Eye (tissue), 1 donor: Measurements from ENCODE around the gene KRT84.
"Not testable (repeated sequence)": the region's sequence is repeated elsewhere in the genome, so short reads cannot be mapped to it uniquely, and the experiment has no call there.

ENCODE experiments used
- DNase-seq: peaks from one replicate; pipeline ENCODE4 v3.0.0-alpha.2; 2015

KRT84 gene

GRCh38 chr12:52359621-52360061 is 25.8 kb downstream of the KRT84 start:
- DNase-seq: no peak

GRCh38 chr12:52358575-52359350 is 26.7 kb downstream of the KRT84 start:
- DNase-seq: no peak

GRCh38 chr12:52356762-52357580 is 28.5 kb downstream of the KRT84 start:
- DNase-seq: no peak

GRCh38 chr12:52356031-52356761 is 29.3 kb downstream of the KRT84 start:
- DNase-seq: no peak

- DNase-seq: peak; percentile 32
These were observed 30.3 kb downstream of the KRT84 start for GRCh38 chr12:52355176-52355575.

- peak; percentile 36 for DNase-seq
These were observed 31.3 kb downstream of the KRT84 start for GRCh38 chr12:52354200-52354599.

GRCh38 chr12:52353766-52354165 is 31.7 kb downstream of the KRT84 start:
- no peak for DNase-seq

GRCh38 chr12:52352951-52353350 is 32.5 kb downstream of the KRT84 start:
- DNase-seq: no peak

GRCh38 chr12:52351196-52352059 is 34.0 kb downstream of the KRT84 start:
- DNase-seq: no peak

GRCh38 chr12:52350786-52351185 is 34.7 kb downstream of the KRT84 start:
- DNase-seq: no peak

- no peak for DNase-seq
These were observed 35.3 kb downstream of the KRT84 start for GRCh38 chr12:52350021-52350620.

GRCh38 chr12:52349196-52349595 is 36.3 kb downstream of the KRT84 start:
- no peak for DNase-seq

- DNase-seq: peak; percentile 33
These were observed 37.6 kb downstream of the KRT84 start for GRCh38 chr12:52347551-52348510.

GRCh38 chr12:52347016-52347415 is 38.4 kb downstream of the KRT84 start:
- no peak for DNase-seq

GRCh38 chr12:52346593-52346992 is 38.9 kb downstream of the KRT84 start:
- no peak for DNase-seq

GRCh38 chr12:52345041-52345440 is 40.4 kb downstream of the KRT84 start:
- not testable (repeated sequence) for DNase-seq

GRCh38 chr12:52344111-52344510 is 41.3 kb downstream of the KRT84 start:
- no peak for DNase-seq

GRCh38 chr12:52343550-52343949 is 41.9 kb downstream of the KRT84 start:
- no peak for DNase-seq

- DNase-seq: no peak
These were observed 42.5 kb downstream of the KRT84 start for GRCh38 chr12:52342781-52343490.

- no peak for DNase-seq
These were observed 44.3 kb downstream of the KRT84 start for GRCh38 chr12:52341066-52341580.
